Fibroblast of mammary gland (primary cell): ENCODE measurements around the gene EPB41L1.

ENCODE experiments used
- DNase-seq: peaks from one replicate; pipeline ENCODE4 v3.0.0-alpha.2; 2010; ENCODE audit warnings: low read depth
- H3K4me3 ChIP-seq: 2 replicates; pipeline ENCODE4 v1.5.1; 2011; ENCODE audit warnings: low read depth, mild to moderate bottlenecking, low read length, moderate library complexity; ENCODE audit not compliant: control insufficient read depth
- CTCF ChIP-seq: conservative IDR thresholded peaks from 2 replicates; pipeline ENCODE4 v1.5.1; 2011; ENCODE audit warnings: low read depth, low read length, inconsistent platforms; ENCODE audit not compliant: control insufficient read depth, insufficient read depth

The EPB41L1 gene

GRCh38 chr20:36205026-36205425 is 50.5 kb downstream of the EPB41L1 start:
- peak; percentile 10 for DNase-seq
- H3K4me3 ChIP-seq: no peak overlapping the region
- TF ChIP-seq CTCF: no peak

DNA sequence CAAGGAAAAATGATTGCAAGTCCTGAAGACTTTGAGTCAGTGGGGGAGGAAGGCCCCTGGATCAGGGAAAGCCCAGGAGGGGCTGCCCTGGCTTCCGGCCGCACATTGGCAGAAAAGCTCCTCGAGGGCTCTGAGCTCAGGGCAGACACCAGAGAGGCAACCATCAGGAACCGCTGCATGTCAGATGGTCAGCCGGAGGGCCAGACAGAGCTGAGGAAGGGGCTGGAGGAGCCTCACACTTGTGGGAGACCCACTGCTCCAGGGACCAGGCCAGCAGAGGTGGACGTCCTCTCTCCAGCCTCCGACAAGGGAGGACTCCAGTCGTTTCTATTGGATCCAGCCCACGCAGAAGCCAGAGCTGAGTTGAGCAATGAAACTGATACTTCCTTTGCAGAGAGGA is 51.5 kb downstream of the EPB41L1 start:
- no peak for DNase-seq
- H3K4me3 ChIP-seq: no peak overlapping the region
- no peak for TF ChIP-seq CTCF

GRCh38 chr20:36206641-36207040 is 52.1 kb downstream of the EPB41L1 start:
- TF ChIP-seq CTCF: no peak
- H3K4me3 ChIP-seq: no peak overlapping the region
- DNase-seq: no peak

GRCh38 chr20:36207602-36208001 is 53.1 kb downstream of the EPB41L1 start:
- no peak overlapping the region for H3K4me3 ChIP-seq
- no peak for DNase-seq
- no peak for TF ChIP-seq CTCF

DNA sequence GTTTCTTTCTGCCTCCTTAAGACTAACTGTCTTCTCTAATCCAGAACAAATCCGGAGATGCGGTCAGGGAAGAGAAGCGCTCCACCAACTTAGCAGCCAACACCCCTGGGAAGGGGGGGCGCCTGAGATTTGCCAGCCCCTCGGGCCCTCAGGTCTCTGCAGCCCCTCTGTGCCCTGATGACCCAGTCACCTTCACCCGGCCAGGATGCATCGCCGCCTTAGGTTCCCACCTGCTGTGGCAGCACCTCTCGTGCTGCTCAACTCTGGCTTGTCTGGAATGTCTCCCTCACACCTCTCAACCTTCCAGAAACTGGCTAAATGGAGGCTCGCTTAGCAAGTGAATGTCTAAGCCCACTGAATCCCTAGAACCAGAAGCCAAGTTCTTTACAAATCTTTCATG is 53.7 kb downstream of the EPB41L1 start:
- no peak for TF ChIP-seq CTCF
- no peak overlapping the region for H3K4me3 ChIP-seq
- no peak for DNase-seq

GRCh38 chr20:36210436-36211021 is 56.0 kb downstream of the EPB41L1 start:
- DNase-seq: no peak
- no peak overlapping the region for H3K4me3 ChIP-seq
- no peak for TF ChIP-seq CTCF

DNA sequence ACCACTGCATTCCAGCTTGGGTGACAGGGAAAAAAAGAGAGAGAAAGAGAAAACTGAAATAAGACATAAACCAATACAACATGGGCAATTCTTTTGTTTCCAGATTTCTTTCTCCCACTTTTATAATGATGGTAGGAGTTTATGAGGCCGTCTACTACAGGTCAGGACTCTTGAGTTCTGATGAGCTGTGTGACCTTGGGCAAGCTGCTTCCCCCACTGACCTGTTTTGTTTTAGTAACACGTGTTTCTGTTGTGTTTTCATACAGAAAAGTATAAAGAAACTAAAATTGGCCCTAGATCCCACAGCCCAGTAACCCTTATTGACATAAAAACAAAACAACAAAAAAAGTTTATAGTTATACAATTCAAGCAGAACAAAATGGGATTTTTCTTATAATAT is 58.8 kb downstream of the EPB41L1 start:
- H3K4me3 ChIP-seq: no peak overlapping the region
- TF ChIP-seq CTCF: no peak
- DNase-seq: no peak
